ENCODE measurements around the gene WDR46. TPM values are rescaled to one million over a fixed set of nuclear protein-coding genes. Genes with fewer than 3 reads are reported as not detected.

WDR46 gene
- polyA plus RNA-seq, 1 donor from 2014 or later, result 62.5 TPM

DNA sequence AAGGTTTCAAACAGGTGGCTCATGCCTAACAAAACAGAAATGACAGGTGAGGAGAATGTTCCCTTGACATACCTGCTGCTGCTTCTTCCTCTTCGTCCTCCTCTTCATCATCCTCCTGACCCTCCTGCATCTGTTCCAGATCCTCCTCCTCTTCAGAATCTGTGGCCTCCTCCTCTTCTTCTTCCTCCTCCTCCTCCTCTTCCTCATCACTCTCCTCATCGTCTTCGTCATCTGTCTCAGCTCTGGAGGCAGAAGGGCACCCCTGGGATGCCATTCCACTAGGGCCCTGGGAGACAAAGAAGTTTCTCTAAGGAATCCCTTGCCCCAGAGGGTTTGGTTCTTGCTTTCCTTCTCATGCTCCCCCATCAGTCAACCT, 30.9 kb upstream of the WDR46 start:
- peaks cover 4% of the 10 kb centered on the region for H3K36me3 ChIP-seq (ENCODE audit: insufficient read depth, low read length)
- no peak overlapping the region for H3K4me2 ChIP-seq (ENCODE audit: low read length)
- TF ChIP-seq TAF1 (IDR thresholded peaks at IDR 0.05; ENCODE audit: low read depth) (no peak), RAD21 (conservative IDR thresholded peaks at IDR 0.05) (no peak), REST (IDR thresholded peaks at IDR 0.05; ENCODE audit: borderline replicate concordance) (no peak), EP300 (conservative IDR thresholded peaks at IDR 0.05; ENCODE audit: poor library complexity, severe bottlenecking) (no peak), POLR2AphosphoS5 (IDR thresholded peaks at IDR 0.05) (no peak), SMC3 (conservative IDR thresholded peaks at IDR 0.05; ENCODE audit: poor library complexity) (no peak), CTCF (IDR thresholded peaks at IDR 0.05; ENCODE audit: poor library complexity, severe bottlenecking) (no peak), EZH2 (IDR thresholded peaks at IDR 0.05; ENCODE audit: borderline replicate concordance, insufficient read depth, low read length, poor library complexity, severe bottlenecking) (no peak), MXI1 (conservative IDR thresholded peaks at IDR 0.05; ENCODE audit: poor library complexity, severe bottlenecking) (no peak)
- no peak overlapping the region for H2AFZ ChIP-seq (ENCODE audit: low read depth, low read length)
- no peaks in the 10 kb centered on the region for H3K27me3 ChIP-seq (ENCODE audit: insufficient read depth, low read depth, low read length)
- no peak overlapping the region for H3K9ac ChIP-seq (ENCODE audit: low read length)
- H4K20me1 ChIP-seq (ENCODE audit: insufficient read depth), result no peaks in the 10 kb centered on the region
- H3K9me3 ChIP-seq (ENCODE audit: low read length), result no peaks in the 10 kb centered on the region
- no peaks in the 10 kb centered on the region for H3K9me2 ChIP-seq (ENCODE audit: insufficient read depth, low read length)
- H3K79me2 ChIP-seq (replicated peaks; ENCODE audit: insufficient read depth, low read length), result peaks cover 19% of the 10 kb centered on the region
- H3F3A ChIP-seq (ENCODE audit: insufficient read depth, low read length, poor library complexity, severe bottlenecking), result peaks cover 6% of the 10 kb centered on the region
- H3K27ac ChIP-seq (ENCODE audit: low read length), result no peak overlapping the region
- no peak overlapping the region for H3K4me3 ChIP-seq (ENCODE audit: low read length)

DNA sequence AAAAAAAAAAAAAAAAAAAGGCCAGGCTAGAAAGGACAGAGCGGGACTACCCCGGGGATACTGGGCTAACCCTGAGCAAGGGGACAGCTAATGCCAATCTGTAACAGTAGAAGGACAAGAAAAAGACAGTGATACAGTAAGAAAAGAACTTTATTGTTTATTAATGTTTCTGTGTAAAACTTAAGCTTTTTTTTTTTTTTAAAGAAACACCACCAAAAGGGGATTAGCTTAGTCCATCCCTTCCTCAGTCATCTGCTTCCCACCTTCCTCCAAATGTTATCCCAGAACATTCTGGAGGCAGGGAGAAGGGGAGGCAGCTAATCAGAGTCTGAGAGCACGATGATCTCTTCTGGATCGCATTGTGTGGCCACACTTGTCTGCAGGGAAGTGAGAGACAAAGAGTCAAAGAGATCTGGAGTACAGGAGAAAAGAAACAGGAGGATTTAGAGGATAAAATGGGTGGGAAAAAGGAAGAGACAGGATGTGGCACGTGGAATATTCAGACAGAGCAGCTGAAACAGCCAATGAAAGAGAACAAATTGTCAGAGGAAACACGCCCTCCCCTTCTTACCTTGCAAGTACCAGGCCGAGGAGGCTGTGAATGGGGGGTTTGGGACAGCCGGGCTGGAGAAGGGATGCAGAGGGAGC, 29.5 kb upstream of the WDR46 start:
- peaks cover 6% of the 10 kb centered on the region for H3F3A ChIP-seq (ENCODE audit: insufficient read depth, low read length, poor library complexity, severe bottlenecking)
- H3K79me2 ChIP-seq (replicated peaks; ENCODE audit: insufficient read depth, low read length), result peaks cover 19% of the 10 kb centered on the region
- peaks cover 4% of the 10 kb centered on the region for H3K36me3 ChIP-seq (ENCODE audit: insufficient read depth, low read length)
- no peaks in the 10 kb centered on the region for H3K9me2 ChIP-seq (ENCODE audit: insufficient read depth, low read length)
- no peaks in the 10 kb centered on the region for H4K20me1 ChIP-seq (ENCODE audit: insufficient read depth)
- H3K9ac ChIP-seq (ENCODE audit: low read length), result no peak overlapping the region
- H3K4me3 ChIP-seq (ENCODE audit: low read length), result peak overlapping the region; percentile 70
- H3K9me3 ChIP-seq (ENCODE audit: low read length), result no peaks in the 10 kb centered on the region
- no peak overlapping the region for H3K27ac ChIP-seq (ENCODE audit: low read length)
- peaks cover 5% of the 10 kb centered on the region for H3K27me3 ChIP-seq (ENCODE audit: insufficient read depth, low read depth, low read length)
- TF ChIP-seq RAD21 (conservative IDR thresholded peaks at IDR 0.05), result no peak
- no peak for TF ChIP-seq REST (IDR thresholded peaks at IDR 0.05; ENCODE audit: borderline replicate concordance)
- no peak for TF ChIP-seq TAF1 (IDR thresholded peaks at IDR 0.05; ENCODE audit: low read depth)
- no peak for TF ChIP-seq CTCF (IDR thresholded peaks at IDR 0.05; ENCODE audit: poor library complexity, severe bottlenecking)
- no peak for TF ChIP-seq MXI1 (conservative IDR thresholded peaks at IDR 0.05; ENCODE audit: poor library complexity, severe bottlenecking)
- TF ChIP-seq EP300 (conservative IDR thresholded peaks at IDR 0.05; ENCODE audit: poor library complexity, severe bottlenecking), result no peak
- no peak for TF ChIP-seq POLR2AphosphoS5 (IDR thresholded peaks at IDR 0.05)
- no peak for TF ChIP-seq EZH2 (IDR thresholded peaks at IDR 0.05; ENCODE audit: borderline replicate concordance, insufficient read depth, low read length, poor library complexity, severe bottlenecking)
- TF ChIP-seq SMC3 (conservative IDR thresholded peaks at IDR 0.05; ENCODE audit: poor library complexity), result no peak
- H2AFZ ChIP-seq (ENCODE audit: low read depth, low read length), result no peak overlapping the region
- H3K4me2 ChIP-seq (ENCODE audit: low read length), result peak overlapping the region; percentile 69
